CD4-positive, alpha-beta T cell (primary cell): ENCODE measurements around the gene SASS6. TPM values are rescaled to one million over a fixed set of nuclear protein-coding genes. Genes with fewer than 3 reads are reported as not detected.

ENCODE experiments used
- ATAC-seq: fragments of 200-7000 bp; cut with Tn5 transposase; one replicate; pipeline ENCODE4 v1.10.0; 2022; ENCODE audit warnings: mild to moderate bottlenecking; ENCODE audit not compliant: poor library complexity
- CTCF ChIA-PET: fragments of 350-600 bp; sonication (Branson Sonifier 250); formaldehyde crosslinking; loops from one replicate; lab custom pipeline; 2021; ENCODE audit warnings: antibody characterized with exemption, inconsistent platforms; lab: Charles Lee
- POLR2A ChIA-PET: fragments of 350-600 bp; sonication (Branson Sonifier 250); formaldehyde crosslinking; loops from one replicate; lab custom pipeline; 2021; ENCODE audit warnings: antibody characterized with exemption, inconsistent platforms; lab: Charles Lee
- DNase-seq, 14 experiments: peaks; one replicate each; pipeline ENCODE4 v3.0.0-alpha.2; 2013 to 2020; ENCODE audit warnings: mixed read lengths in 2 of 14
- H3K27ac ChIP-seq, 2 donors: one replicate each; pipeline versions ENCODE4 v1.5.1 to v1.7.0; 2013; ENCODE audit warnings: low read length in 2 of 2, low read depth in 1 of 2, mild to moderate bottlenecking in 1 of 2
- H3K27me3 ChIP-seq, 2 experiments: 1 replicate in 1 of 2; 2 replicates in 1 of 2; pipeline versions ENCODE4 v1.6.1 to v1.7.0; 2013; ENCODE audit warnings: low read length in 2 of 2, control low read depth in 1 of 2, mild to moderate bottlenecking in 1 of 2, moderate library complexity in 1 of 2; ENCODE audit not compliant: insufficient read depth in 2 of 2, control insufficient read depth in 1 of 2
- H3K36me3 ChIP-seq: one replicate; pipeline ENCODE4 v1.6.1; 2013; ENCODE audit warnings: low read length, control low read depth; ENCODE audit not compliant: insufficient read depth
- H3K4me1 ChIP-seq: one replicate; pipeline ENCODE4 v1.6.1; 2013; ENCODE audit warnings: low read length, control low read depth; ENCODE audit not compliant: insufficient read depth
- H3K4me3 ChIP-seq: one replicate; pipeline ENCODE4 v1.5.1; 2013; ENCODE audit warnings: mild to moderate bottlenecking, low read length, moderate library complexity
- H3K9me3 ChIP-seq, 2 experiments: 1 replicate in 1 of 2; 2 replicates in 1 of 2; pipeline versions ENCODE4 v1.6.1 to v1.7.0; 2013; ENCODE audit warnings: low read length in 2 of 2, mild to moderate bottlenecking in 2 of 2, control low read depth in 1 of 2, moderate library complexity in 1 of 2; ENCODE audit not compliant: control insufficient read depth in 1 of 2, insufficient read depth in 1 of 2
- H3K27ac Mint-ChIP-seq: one replicate; pipeline ENCODE4 v1.8.0; 2020; ENCODE audit warnings: mixed read lengths
- H3K27me3 Mint-ChIP-seq: one replicate; pipeline ENCODE4 v1.8.0; 2021; ENCODE audit warnings: mixed read lengths
- H3K36me3 Mint-ChIP-seq: one replicate; pipeline ENCODE4 v1.8.0; 2021; ENCODE audit warnings: low read depth, mixed read lengths
- H3K4me1 Mint-ChIP-seq: one replicate; pipeline ENCODE4 v1.8.0; 2021; ENCODE audit warnings: low read depth, mixed read lengths
- H3K4me3 Mint-ChIP-seq: one replicate; pipeline ENCODE4 v1.8.0; 2020; ENCODE audit warnings: mild to moderate bottlenecking, mixed read lengths
- H3K9me3 Mint-ChIP-seq: one replicate; pipeline ENCODE4 v1.8.0; 2020; ENCODE audit warnings: mixed read lengths
- CTCF ChIP-seq: fragments of 200-600 bp; IDR thresholded peaks from one replicate; pipeline ENCODE4 v1.8.0; 2022; ENCODE audit warnings: antibody characterized with exemption, mild to moderate bottlenecking
- intact Hi-C, 2 experiments: fragments of 100-400 bp; cut with DNase I in 1 of 2; cut with micrococcal nuclease in 1 of 2; formaldehyde crosslinking; loops; one replicate each; pipeline versions ENCODE4 v1.15.1 to v1.9.0; 2023 to 2025; cut with DNase I, micrococcal nuclease
- total RNA-seq, 174 experiments: library from RNA in 2 of 174; stranded (reverse) in 2 of 174; gene quantifications; one replicate each; pipeline ENCODE4 v1.2.3 and lab custom pipeline; 2021 to 2026

SASS6 gene
- total RNA-seq, 2 experiments from 2014 or later: 1.7 to 1.8 TPM

- no peaks in the 10 kb centered on the region for H3K9me3 Mint-ChIP-seq
- ChIA-PET CTCF (interaction anchor here (0.6 kb wide), 1 partner anchor 62 kb away, joined by 3 read pairs; no protein-coding TSS in a partner anchor), POLR2A (interaction anchor here (1.5 kb wide), 1 partner anchor 65 kb away, joined by 6 read pairs; the partner anchor contains the start of gene SLC35A3)
- intact Hi-C loops: loop anchor here (2.0 to 10.0 kb wide), 7 partner anchors 68 to 1163 kb away; partner anchors contain the start of genes AGL (in 1 of the 2), EXTL2 (in 1 of the 2), SLC30A7 (in 1 of the 2) and SLC35A3 (in 1 of the 2)
- Histone ChIP-seq H3K9me3 (no peaks in the 10 kb centered on the region), H3K4me1 (peaks cover 10% of the 10 kb centered on the region), H3K4me3 (no peak overlapping the region), H3K36me3 (no peaks in the 10 kb centered on the region), H3K27me3 (no peaks in the 10 kb centered on the region), H3K27ac (no peak overlapping the region)
- H3K27me3 Mint-ChIP-seq: no peaks in the 10 kb centered on the region
- peaks cover 18% of the 10 kb centered on the region for H3K36me3 Mint-ChIP-seq
- peak overlapping the region; percentile 56 for H3K4me3 Mint-ChIP-seq
- H3K4me1 Mint-ChIP-seq: peaks cover 35% of the 10 kb centered on the region
- no peak for TF ChIP-seq CTCF
- H3K27ac Mint-ChIP-seq: peak overlapping the region; percentile 67
- no peak for DNase-seq
- ATAC-seq: no peak
Measured at GRCh38 chr1:100035214-100035613, 97.5 kb downstream of the SASS6 start.

GRCh38 chr1:100034470-100034869, 98.3 kb downstream of the SASS6 start:
- Mint-ChIP-seq H3K27ac (peak overlapping the region; percentile 12), H3K4me3 (no peak overlapping the region), H3K36me3 (peaks cover 18% of the 10 kb centered on the region), H3K27me3 (no peaks in the 10 kb centered on the region), H3K4me1 (peaks cover 28% of the 10 kb centered on the region), H3K9me3 (no peaks in the 10 kb centered on the region)
- CTCF ChIA-PET: no interaction called here
- Histone ChIP-seq H3K4me1 (peaks cover 10% of the 10 kb centered on the region), H3K36me3 (no peaks in the 10 kb centered on the region), H3K4me3 (no peak overlapping the region), H3K9me3 (no peaks in the 10 kb centered on the region), H3K27ac (no peak overlapping the region), H3K27me3 (no peaks in the 10 kb centered on the region)
- intact Hi-C loops: loop anchor here (1.0 to 10.0 kb wide), 3 partner anchors 226 to 860 kb away; partner anchors contain the start of genes EXTL2 (in 1 of the 2) and SLC30A7 (in 1 of the 2)
- peak; percentile 13 for TF ChIP-seq CTCF
- DNase-seq (peak in 3 of 14 experiments; percentile 41 to 45 (median 42)), ATAC-seq (no peak)
- POLR2A ChIA-PET: no interaction called here

Other genes starting within 250 kb of the SASS6 start
- gene SLC35A3, start 162.9 kb downstream of the SASS6 start, total RNA-seq: 10 to 100 TPM; 20.2 to 24.6 TPM
- 1 to 10 TPM; 6.3 to 6.9 TPM for gene TRMT13, start 233 bp upstream of the SASS6 start, total RNA-seq
- gene LRRC39, start 45.3 kb upstream of the SASS6 start, total RNA-seq: 1 to 10 TPM; 1.3 to 1.4 TPM
- 1 to 10 TPM; 5.3 to 5.4 TPM for gene DBT, start 116.9 kb upstream of the SASS6 start, total RNA-seq
- gene RTCA, start 133.3 kb upstream of the SASS6 start, total RNA-seq: 10 to 100 TPM; 62.1 to 67.1 TPM
- 100 to 1,000 TPM; 174 to 182 TPM for gene CDC14A, start 219.6 kb upstream of the SASS6 start, total RNA-seq